D721Med (cell line): ENCODE measurements around the gene NHLH1.

Experiments used
- DNase-seq: peaks from one replicate; pipeline ENCODE4 v3.0.0; 2011; ENCODE audit warnings: low spot score; ENCODE audit not compliant: insufficient read length
- FAIRE-seq: peaks from 2 replicates; lab custom pipeline; 2011; peaks lifted over from hg19 to GRCh38; lab: Jason Lieb, UNC
- CTCF ChIP-seq: IDR thresholded peaks from 2 replicates; pipeline ENCODE4 v1.5.1; 2012; ENCODE audit warnings: mild to moderate bottlenecking, control low read depth; ENCODE audit not compliant: insufficient read depth; ENCODE audit errors: missing control alignments

Gene NHLH1

GRCh38 chr1:160371346-160371631 lies 4.4 kb downstream of the NHLH1 start:
- DNase-seq (no peak), FAIRE-seq (no peak)
- no peak for TF ChIP-seq CTCF

DNA sequence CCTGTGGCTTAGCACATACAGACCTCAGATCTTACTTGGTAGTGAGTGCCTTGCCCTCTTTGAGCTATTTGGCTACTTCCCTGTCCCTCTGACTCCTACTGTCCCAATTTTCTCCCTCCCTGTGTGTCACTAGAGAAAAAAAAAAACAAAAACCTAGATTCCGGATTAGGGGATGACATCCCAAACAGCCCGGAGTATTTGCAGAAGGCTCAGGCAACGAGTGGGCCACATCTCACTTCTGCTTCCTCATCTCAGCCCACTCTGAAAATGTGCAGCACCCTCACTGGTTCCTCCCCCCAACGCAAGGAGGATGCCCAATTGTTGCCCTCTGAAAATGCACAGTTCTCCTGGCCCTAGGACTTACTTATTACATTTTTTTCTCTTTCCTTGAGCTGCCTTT lies 4.9 kb downstream of the NHLH1 start:
- FAIRE-seq = peak; percentile 64
- TF ChIP-seq CTCF = no peak
- no peak for DNase-seq

DNA sequence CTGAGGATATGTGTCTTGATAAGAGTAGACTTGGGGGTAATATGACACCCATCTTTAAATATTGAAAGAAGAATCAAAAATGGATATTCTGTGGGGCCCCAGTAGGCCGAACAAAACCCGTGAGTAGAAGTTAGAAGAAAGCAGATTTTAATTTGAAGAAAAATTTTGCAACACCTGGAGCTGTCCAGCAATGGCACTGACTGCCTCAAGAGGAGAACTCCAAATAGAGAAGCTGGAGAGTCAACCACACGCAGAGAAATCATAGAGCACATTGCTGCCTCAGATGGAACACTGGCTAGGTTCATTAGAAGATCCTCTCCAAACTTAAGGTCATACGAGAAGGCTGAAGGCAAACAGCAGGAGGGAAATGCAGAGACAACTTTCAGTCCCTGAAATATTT lies 6.8 kb downstream of the NHLH1 start:
- FAIRE-seq = no peak
- no peak for TF ChIP-seq CTCF
- DNase-seq = no peak

- no peak for TF ChIP-seq CTCF
- DNase-seq = no peak
- peak; percentile 74 for FAIRE-seq
These were observed 7.6 kb downstream of the NHLH1 start for GRCh38 chr1:160374306-160375110.

DNA sequence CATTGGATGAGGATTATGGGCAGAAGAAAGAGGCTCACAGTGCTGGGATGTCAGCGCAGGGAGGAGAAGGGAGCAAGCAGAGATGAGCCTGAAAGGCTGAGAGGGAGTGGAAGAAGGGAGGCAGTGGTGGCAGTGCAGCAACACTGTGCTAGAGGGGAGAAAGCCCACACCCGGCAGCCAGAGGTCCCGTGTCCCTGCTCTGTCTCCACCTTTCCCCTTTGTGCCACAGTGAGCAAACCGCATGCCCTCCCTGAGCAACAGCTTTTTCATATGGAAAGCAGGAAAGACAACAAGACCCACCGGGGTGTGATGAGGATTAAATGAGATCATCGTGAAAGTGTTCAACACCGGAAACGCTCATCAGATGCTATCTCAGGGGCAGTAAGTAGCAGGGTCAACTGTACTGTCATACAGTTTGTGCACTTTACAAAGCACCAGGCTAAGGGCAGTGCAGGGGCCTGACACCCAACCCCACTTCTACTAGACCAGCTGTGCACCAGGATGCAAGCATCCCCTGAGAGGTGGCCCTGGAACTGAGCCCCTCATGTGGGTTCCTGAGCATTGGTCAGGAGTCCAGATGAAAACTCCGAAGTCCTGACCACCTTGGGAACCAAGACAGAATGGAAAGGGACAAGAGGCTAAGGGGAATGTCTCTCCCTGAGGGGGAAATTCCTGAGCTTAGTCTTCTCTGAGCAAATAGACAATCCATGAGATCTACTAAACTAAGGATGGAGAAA lies 9.1 kb downstream of the NHLH1 start:
- FAIRE-seq (peak; percentile 46), DNase-seq (no peak)
- TF ChIP-seq CTCF = no peak

DNA sequence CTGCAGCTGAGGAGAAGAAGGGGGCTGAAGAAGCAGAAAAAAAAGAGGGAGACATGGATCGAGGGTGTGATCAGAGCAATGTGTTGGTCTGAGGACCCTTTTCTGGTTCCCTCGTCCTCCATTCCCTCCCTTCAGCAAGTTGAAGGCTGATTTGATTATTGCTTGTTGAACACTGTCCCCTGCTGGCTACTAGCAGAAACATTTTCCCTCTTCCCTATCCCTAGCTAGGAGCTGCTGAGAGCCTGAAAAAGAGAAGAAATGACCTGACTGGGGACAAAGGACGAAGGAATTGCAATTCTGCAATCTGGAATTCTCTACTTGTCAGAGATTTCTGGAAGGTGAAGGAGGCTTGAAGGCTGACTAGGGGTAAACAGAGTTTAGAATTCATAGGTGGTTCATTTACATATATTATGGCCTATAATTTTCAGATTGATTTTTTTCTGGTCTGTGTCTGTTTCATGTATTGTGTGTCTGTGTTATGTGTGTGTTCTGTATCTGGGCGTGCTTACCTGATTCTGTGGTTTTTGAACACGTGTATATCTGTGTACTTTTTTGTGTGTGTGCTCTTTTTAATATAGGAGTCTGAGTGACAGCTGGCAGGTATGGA lies 9.8 kb downstream of the NHLH1 start:
- no peak for DNase-seq
- FAIRE-seq = peak; percentile 98
- peak; percentile 100 for TF ChIP-seq CTCF
